Measurements from ENCODE around the gene SYNPR.
"Not testable (repeated sequence)": the region's sequence is repeated elsewhere in the genome, so short reads cannot be mapped to it uniquely, and the experiment has no call there.

SYNPR gene

DNA sequence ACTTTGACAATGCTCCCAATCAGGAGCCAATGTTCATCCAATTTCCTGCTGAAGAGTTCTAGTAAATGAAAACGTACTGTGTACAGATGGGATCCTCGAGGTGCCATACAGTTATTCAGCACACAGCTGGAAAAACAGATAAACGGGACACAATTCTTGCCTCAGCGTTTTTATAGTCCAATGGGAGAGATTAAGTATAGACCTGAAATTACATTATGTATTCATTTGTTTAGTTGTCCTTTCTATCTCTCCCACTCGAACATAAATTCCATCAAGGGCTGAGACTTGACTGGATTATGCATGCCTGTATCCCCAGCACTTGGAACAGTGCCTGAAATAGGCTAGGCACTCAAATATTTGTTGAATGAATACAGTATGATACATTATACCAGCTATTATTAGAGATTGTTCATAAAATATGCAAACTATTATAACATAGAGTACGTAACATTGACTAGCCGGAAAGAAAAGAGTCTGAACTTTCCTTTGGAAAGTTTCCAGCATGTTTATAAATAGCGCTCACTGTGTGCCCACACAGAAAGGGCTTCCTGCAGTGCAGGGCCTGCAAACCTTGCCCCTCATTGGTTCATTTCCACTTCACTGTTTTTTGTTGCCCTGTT lies 346.9 kb downstream of the SYNPR start:
- TF ChIP-seq, protein P1, sequence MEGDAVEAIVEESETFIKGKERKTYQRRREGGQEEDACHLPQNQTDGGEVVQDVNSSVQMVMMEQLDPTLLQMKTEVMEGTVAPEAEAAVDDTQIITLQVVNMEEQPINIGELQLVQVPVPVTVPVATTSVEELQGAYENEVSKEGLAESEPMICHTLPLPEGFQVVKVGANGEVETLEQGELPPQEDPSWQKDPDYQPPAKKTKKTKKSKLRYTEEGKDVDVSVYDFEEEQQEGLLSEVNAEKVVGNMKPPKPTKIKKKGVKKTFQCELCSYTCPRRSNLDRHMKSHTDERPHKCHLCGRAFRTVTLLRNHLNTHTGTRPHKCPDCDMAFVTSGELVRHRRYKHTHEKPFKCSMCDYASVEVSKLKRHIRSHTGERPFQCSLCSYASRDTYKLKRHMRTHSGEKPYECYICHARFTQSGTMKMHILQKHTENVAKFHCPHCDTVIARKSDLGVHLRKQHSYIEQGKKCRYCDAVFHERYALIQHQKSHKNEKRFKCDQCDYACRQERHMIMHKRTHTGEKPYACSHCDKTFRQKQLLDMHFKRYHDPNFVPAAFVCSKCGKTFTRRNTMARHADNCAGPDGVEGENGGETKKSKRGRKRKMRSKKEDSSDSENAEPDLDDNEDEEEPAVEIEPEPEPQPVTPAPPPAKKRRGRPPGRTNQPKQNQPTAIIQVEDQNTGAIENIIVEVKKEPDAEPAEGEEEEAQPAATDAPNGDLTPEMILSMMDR (conservative IDR thresholded peaks at IDR 0.05; ENCODE audit: low read depth, low read length): no peak
- DNase-seq (ENCODE audit: low read depth): peak; percentile 82
- no peak overlapping the region for H3K4me3 ChIP-seq (ENCODE audit: low read depth, low read length)

GRCh38 chr3:63631670-63632069 lies 353.6 kb downstream of the SYNPR start:
- H3K4me3 ChIP-seq (ENCODE audit: low read depth, low read length): no peak overlapping the region
- DNase-seq (ENCODE audit: low read depth): no peak
- TF ChIP-seq, protein P1 (conservative IDR thresholded peaks at IDR 0.05; ENCODE audit: low read depth, low read length): no peak

GRCh38 chr3:63635186-63635585 lies 357.1 kb downstream of the SYNPR start:
- TF ChIP-seq, protein P1 (conservative IDR thresholded peaks at IDR 0.05; ENCODE audit: low read depth, low read length): no peak
- H3K4me3 ChIP-seq (ENCODE audit: low read depth, low read length): no peak overlapping the region
- DNase-seq (ENCODE audit: low read depth): no peak

- TF ChIP-seq, protein P1 (conservative IDR thresholded peaks at IDR 0.05; ENCODE audit: low read depth, low read length): no peak
- no peak for DNase-seq (ENCODE audit: low read depth)
- H3K4me3 ChIP-seq (ENCODE audit: low read depth, low read length): no peak overlapping the region
Observed at GRCh38 chr3:63639806-63640205, 361.7 kb downstream of the SYNPR start.

DNA sequence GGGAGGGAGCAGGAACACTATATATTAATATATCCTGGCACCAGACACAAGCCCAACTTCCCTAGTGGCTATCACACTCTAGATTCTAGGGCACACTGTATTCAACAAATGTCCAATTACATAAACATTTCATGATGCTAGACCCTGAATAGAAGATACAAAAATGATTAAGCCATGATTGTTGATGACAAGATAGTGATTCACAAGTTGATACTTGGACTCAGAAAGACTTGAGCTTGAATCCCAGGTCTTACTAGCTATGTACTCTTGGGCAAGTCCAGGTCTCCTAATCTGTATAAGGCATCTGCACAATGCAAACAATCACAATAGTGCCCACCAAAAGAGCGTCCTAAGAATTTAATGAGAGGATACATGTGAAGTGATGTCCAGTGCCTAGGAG lies 364.4 kb downstream of the SYNPR start:
- H3K4me3 ChIP-seq (ENCODE audit: low read depth, low read length): no peak overlapping the region
- TF ChIP-seq, protein P1 (conservative IDR thresholded peaks at IDR 0.05; ENCODE audit: low read depth, low read length): no peak

GRCh38 chr3:63644212-63644797 lies 366.2 kb downstream of the SYNPR start:
- TF ChIP-seq, protein P1 (conservative IDR thresholded peaks at IDR 0.05; ENCODE audit: low read depth, low read length): no peak
- DNase-seq (ENCODE audit: low read depth): no peak
- H3K4me3 ChIP-seq (ENCODE audit: low read depth, low read length): no peak overlapping the region

More for the DNA sequence above, 364.4 kb downstream of the SYNPR start:
- DNase-seq (ENCODE audit: low read depth): no peak

GRCh38 chr3:63644928-63645781 lies 367.0 kb downstream of the SYNPR start:
- not testable (repeated sequence) for H3K4me3 ChIP-seq (ENCODE audit: low read depth, low read length); DNase-seq (ENCODE audit: low read depth)

All from choroid plexus epithelial cell (primary cell).